H9 (cell line): ENCODE measurements around the gene XIRP2. TPM values are rescaled to one million over a fixed set of nuclear protein-coding genes. Genes with fewer than 3 reads are reported as not detected.

ENCODE experiments used
- DNase-seq: peaks from one replicate; pipeline ENCODE4 v3.0.0-alpha.2; 2017
- H2AFZ ChIP-seq: one replicate; pipeline ENCODE4 v1.6.1; 2013; ENCODE audit warnings: mild to moderate bottlenecking, low read length, control low read depth, moderate library complexity
- H2AK5ac ChIP-seq: 2 replicates; pipeline ENCODE4 v1.6.1; 2013; ENCODE audit warnings: low read length, control low read depth, mixed read lengths; ENCODE audit not compliant: insufficient read length
- H2BK120ac ChIP-seq: one replicate; pipeline ENCODE4 v1.6.1; 2013; ENCODE audit warnings: low read depth, mild to moderate bottlenecking, low read length, control low read depth, inconsistent platforms; ENCODE audit not compliant: poor library complexity, severe bottlenecking
- H2BK12ac ChIP-seq: 2 replicates; pipeline ENCODE4 v1.6.1; 2013; ENCODE audit warnings: low read length, control low read depth, mixed read lengths, low read depth; ENCODE audit not compliant: insufficient read length
- H2BK15ac ChIP-seq: 2 replicates; pipeline ENCODE4 v1.6.1; 2013; ENCODE audit warnings: low read depth, low read length, control low read depth
- H2BK20ac ChIP-seq: one replicate; pipeline ENCODE4 v1.6.1; 2013; ENCODE audit warnings: low read depth, mild to moderate bottlenecking, low read length, control low read depth, inconsistent platforms; ENCODE audit not compliant: poor library complexity, severe bottlenecking
- H2BK5ac ChIP-seq: 2 replicates; pipeline ENCODE4 v1.6.1; 2013; ENCODE audit warnings: low read length, control low read depth, mixed read lengths; ENCODE audit not compliant: insufficient read length
- H3K14ac ChIP-seq: 2 replicates; pipeline ENCODE4 v1.6.1; 2013; ENCODE audit warnings: low read length, control low read depth; ENCODE audit not compliant: insufficient read depth
- H3K18ac ChIP-seq: 2 replicates; pipeline ENCODE4 v1.6.1; 2013; ENCODE audit warnings: low read depth, mild to moderate bottlenecking, mixed read lengths, low read length, control low read depth; ENCODE audit not compliant: insufficient read length
- H3K23ac ChIP-seq: 2 replicates; pipeline ENCODE4 v1.6.1; 2013; ENCODE audit warnings: low read length, control low read depth, mixed read lengths, low read depth; ENCODE audit not compliant: insufficient read length
- H3K23me2 ChIP-seq: 2 replicates; pipeline ENCODE4 v1.6.1; 2013; ENCODE audit warnings: low read depth, mild to moderate bottlenecking, mixed read lengths, low read length, control low read depth; ENCODE audit not compliant: insufficient read length, poor library complexity, severe bottlenecking
- H3K27ac ChIP-seq: 2 replicates; pipeline ENCODE4 v1.5.1; 2013; ENCODE audit warnings: low read length, control low read depth, mixed read lengths, low read depth; ENCODE audit not compliant: insufficient read length
- H3K27me3 ChIP-seq: 2 replicates; pipeline ENCODE4 v1.6.1; 2013; ENCODE audit warnings: low read length, control low read depth, inconsistent platforms; ENCODE audit not compliant: insufficient read depth
- H3K4ac ChIP-seq: 2 replicates; pipeline ENCODE4 v1.6.1; 2013; ENCODE audit warnings: low read depth, mild to moderate bottlenecking, control low read depth, inconsistent platforms, low read length, moderate library complexity
- H3K4me1 ChIP-seq: 2 replicates; pipeline ENCODE4 v1.6.1; 2013; ENCODE audit warnings: low read length, control low read depth, inconsistent platforms; ENCODE audit not compliant: insufficient read depth
- H3K4me2 ChIP-seq: 2 replicates; pipeline ENCODE4 v1.6.1; 2013; ENCODE audit warnings: low read length, control low read depth, mixed read lengths; ENCODE audit not compliant: insufficient read length, insufficient read depth
- H3K56ac ChIP-seq: 2 replicates; pipeline ENCODE4 v1.6.1; 2013; ENCODE audit warnings: low read depth, mild to moderate bottlenecking, mixed read lengths, low read length, control low read depth; ENCODE audit not compliant: insufficient read length
- H3K79me1 ChIP-seq: 2 replicates; pipeline ENCODE4 v1.6.1; 2013; ENCODE audit warnings: low read depth, mild to moderate bottlenecking, moderate library complexity, low read length, control low read depth, inconsistent platforms; ENCODE audit not compliant: insufficient read depth, poor library complexity, severe bottlenecking
- H3K79me2 ChIP-seq: 2 replicates; pipeline ENCODE4 v1.6.1; 2013; ENCODE audit warnings: low read length, control low read depth, inconsistent platforms; ENCODE audit not compliant: insufficient read depth
- H3K9ac ChIP-seq: 2 replicates; pipeline ENCODE4 v1.6.1; 2013; ENCODE audit warnings: low read length, control low read depth, mixed read lengths; ENCODE audit not compliant: insufficient read length; ENCODE audit errors: extremely low read depth
- H3K9me3 ChIP-seq: one replicate; pipeline ENCODE4 v1.6.1; 2013; ENCODE audit warnings: low read depth, low read length, inconsistent platforms; ENCODE audit not compliant: control insufficient read depth
- H3T11ph ChIP-seq: one replicate; pipeline ENCODE4 v1.6.1; 2013; ENCODE audit warnings: mild to moderate bottlenecking, low read length, control low read depth, inconsistent platforms
- H4K20me1 ChIP-seq: one replicate; pipeline ENCODE4 v1.6.1; 2013; ENCODE audit not compliant: control insufficient read depth, insufficient read length, insufficient read depth
- H4K5ac ChIP-seq: 2 replicates; pipeline ENCODE4 v1.6.1; 2013; ENCODE audit warnings: low read depth, mild to moderate bottlenecking, mixed read lengths, low read length, control low read depth; ENCODE audit not compliant: insufficient read length
- H4K8ac ChIP-seq: replicated peaks from 2 replicates; pipeline ENCODE4 v1.6.1; 2013; ENCODE audit warnings: low read length, control low read depth, mixed read lengths, low read depth; ENCODE audit not compliant: insufficient read length
- H4K91ac ChIP-seq: 2 replicates; pipeline ENCODE4 v1.6.1; 2013; ENCODE audit warnings: low read depth, mild to moderate bottlenecking, moderate library complexity, mixed read lengths, low read length, control low read depth; ENCODE audit not compliant: insufficient read length
- H3K27ac Mint-ChIP-seq, 3 experiments: 2 replicates in 2 of 3; 3 replicates in 1 of 3; pipeline ENCODE4 v1.8.0; 2020 to 2021; ENCODE audit warnings: mixed read lengths in 3 of 3, mild to moderate bottlenecking in 1 of 3, moderate library complexity in 1 of 3
- H3K27me3 Mint-ChIP-seq: 2 replicates; pipeline ENCODE4 v1.8.0; 2021; ENCODE audit warnings: low read depth, mild to moderate bottlenecking, moderate library complexity, mixed read lengths
- H3K36me3 Mint-ChIP-seq, 3 experiments: 2 replicates in 2 of 3; 3 replicates in 1 of 3; pipeline ENCODE4 v1.8.0; 2020 to 2021; ENCODE audit warnings: low read depth in 3 of 3, mixed read lengths in 3 of 3; ENCODE audit not compliant: insufficient read depth in 1 of 3
- H3K4me1 Mint-ChIP-seq, 2 experiments: 2 replicates each; pipeline ENCODE4 v1.8.0; 2020; ENCODE audit warnings: mixed read lengths in 2 of 2
- H3K4me3 Mint-ChIP-seq, 2 experiments: 2 replicates in 1 of 2; 3 replicates in 1 of 2; pipeline ENCODE4 v1.8.0; 2020 to 2021; ENCODE audit warnings: mild to moderate bottlenecking in 2 of 2, mixed read lengths in 2 of 2, moderate library complexity in 1 of 2
- H3K9me3 Mint-ChIP-seq, 2 experiments: 2 replicates in 1 of 2; 3 replicates in 1 of 2; pipeline ENCODE4 v1.8.0; 2020; ENCODE audit warnings: mild to moderate bottlenecking in 2 of 2, mixed read lengths in 2 of 2, moderate library complexity in 1 of 2
- CTCF ChIP-seq: fragments of 200-600 bp; sonication (generic); conservative IDR thresholded peaks from 3 replicates; pipeline ENCODE4 v1.8.0; 2021; ENCODE audit warnings: antibody characterized with exemption, mild to moderate bottlenecking
- WGBS: extraction: QIAGEN DNeasy Blood & Tissue Kit; methylation state at CpG from one replicate; pipeline ENCODE4 v1.1.7; 2013; ENCODE audit warnings: missing lambda C conversion rate, low lambda C conversion rate, mixed read lengths; ENCODE audit not compliant: insufficient read length; ENCODE audit errors: extremely low coverage; 5-methylcytosine and 5-hydroxymethylcytosine counted together
- total RNA-seq: library from RNA; stranded (reverse); gene quantifications from 2 replicates; pipeline ENCODE4 v1.2.1, GENCODE V29; 2021

XIRP2 gene
- total RNA-seq, 1 experiment from 2014 or later = 0.07 TPM

- no peak overlapping the region for H2AK5ac ChIP-seq
- H3K23ac ChIP-seq = no peak overlapping the region
- H3K79me2 ChIP-seq = no peaks in the 10 kb centered on the region
- no peak overlapping the region for H2BK120ac ChIP-seq
- no peak overlapping the region for H3K27ac ChIP-seq
- no peak overlapping the region for H3K56ac ChIP-seq
- DNase-seq = peak; percentile 45
- H3K9ac ChIP-seq = no peak overlapping the region
- no peak overlapping the region for H2BK15ac ChIP-seq
- peak; percentile 71 for TF ChIP-seq CTCF
- H3K4me1 ChIP-seq = no peaks in the 10 kb centered on the region
- H2BK20ac ChIP-seq = no peak overlapping the region
- Mint-ChIP-seq H3K4me3 (no peak overlapping the region), H3K36me3 (no peaks in the 10 kb centered on the region), H3K27me3 (no peaks in the 10 kb centered on the region), H3K27ac (0 out of 7 replicates have a peak overlapping the region, but pooled peaks of 1 of the 3 experiments have one; percentile 12), H3K9me3 (no peaks in the 10 kb centered on the region), H3K4me1 (no peaks in the 10 kb centered on the region)
- no peaks in the 10 kb centered on the region for H3K9me3 ChIP-seq
- no CpG with 5 or more reads among the region's 2 CpGs for WGBS
- no peak overlapping the region for H2BK5ac ChIP-seq
- no peak overlapping the region for H3T11ph ChIP-seq
- no peak overlapping the region for H3K18ac ChIP-seq
- no peaks in the 10 kb centered on the region for H4K20me1 ChIP-seq
- H3K4ac ChIP-seq = no peak overlapping the region
- H3K23me2 ChIP-seq = no peaks in the 10 kb centered on the region
- no peak overlapping the region for H4K91ac ChIP-seq
- no peak overlapping the region for H4K8ac ChIP-seq
- no peaks in the 10 kb centered on the region for H3K79me1 ChIP-seq
- no peaks in the 10 kb centered on the region for H3K27me3 ChIP-seq
- no peak overlapping the region for H3K4me2 ChIP-seq
- H2BK12ac ChIP-seq = no peak overlapping the region
- H2AFZ ChIP-seq = no peak overlapping the region
- H4K5ac ChIP-seq = no peak overlapping the region
- no peak overlapping the region for H3K14ac ChIP-seq
These were observed 12.4 kb downstream of the XIRP2 start for GRCh38 chr2:166900700-166901099.
